OCI-LY1 (cell line): Measurements from ENCODE around the gene ILF3.

ENCODE experiments used
- CTCF ChIP-seq: fragments of 200-600 bp; sonication (generic), shearing (Covaris generic); IDR thresholded peaks from 2 replicates; pipeline ENCODE4 v1.5.1; 2017; ENCODE audit warnings: mild to moderate bottlenecking, antibody characterized with exemption, low read length, moderate library complexity, mixed read lengths
- EZH2 ChIP-seq: fragments of 200-600 bp; sonication (generic), shearing (Covaris generic); IDR thresholded peaks from 2 replicates; pipeline ENCODE4 v1.8.0; 2017; ENCODE audit warnings: borderline replicate concordance, mixed run types, mild to moderate bottlenecking, antibody characterized with exemption, low read length, moderate library complexity, mixed read lengths

DNA sequence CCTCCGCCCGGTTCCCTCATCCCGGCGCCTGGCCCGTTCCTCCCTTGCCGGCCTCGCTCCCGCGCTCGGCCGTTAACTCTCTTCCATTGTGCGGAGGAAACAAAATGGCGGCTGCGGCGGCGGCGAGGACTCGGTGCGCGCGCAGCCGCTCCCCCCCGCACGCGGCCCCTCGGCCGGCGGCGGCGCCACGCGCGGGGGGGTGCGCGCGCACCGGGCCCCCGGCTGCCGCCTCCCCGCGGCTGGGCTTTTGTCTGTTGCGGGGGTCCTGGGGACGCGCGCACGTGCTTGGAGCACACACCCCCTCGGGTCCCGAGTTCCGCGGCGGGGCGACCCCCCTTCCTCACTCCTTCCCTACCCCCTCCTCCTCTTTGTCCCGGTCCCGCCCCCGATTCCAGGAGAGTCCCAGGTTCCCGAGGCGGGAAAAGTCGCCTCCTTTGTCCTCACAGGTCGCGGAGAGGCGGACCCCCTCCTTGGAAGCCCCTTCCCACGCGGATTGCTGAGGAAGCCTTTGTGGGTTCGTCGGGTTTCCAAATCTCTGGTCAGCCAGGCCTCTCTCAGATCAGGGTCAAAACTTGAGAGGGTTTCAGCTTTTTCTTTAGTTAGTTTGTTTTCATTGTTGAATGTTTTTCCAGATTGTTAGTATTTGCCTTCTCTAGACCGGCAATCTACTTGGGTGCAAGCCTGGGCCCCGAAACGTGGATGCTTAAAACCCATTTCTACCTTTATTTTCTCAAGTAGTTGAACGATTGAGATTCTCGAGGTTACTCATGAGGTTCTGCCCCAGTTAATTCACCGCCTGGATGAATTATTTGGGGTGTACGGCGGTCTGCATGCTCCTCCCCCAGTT is 687 bp downstream of the ILF3 start:
- TF ChIP-seq CTCF: no peak
- TF ChIP-seq EZH2: no peak
